ENCODE data around the gene VSIG8.

The VSIG8 gene

GRCh38 chr1:159857889-159858288, 4.6 kb downstream of the VSIG8 start:
- no peak for DNase-seq (ENCODE audit: low spot score)
- FAIRE-seq = no peak

- FAIRE-seq (no peak), DNase-seq (ENCODE audit: low spot score) (no peak)
These were observed 5.9 kb downstream of the VSIG8 start for GRCh38 chr1:159856576-159856975.

- FAIRE-seq = no peak
- no peak for DNase-seq (ENCODE audit: low spot score)
These were observed 6.7 kb downstream of the VSIG8 start for GRCh38 chr1:159855709-159856108.

- peak; percentile 63 for FAIRE-seq
- peak; percentile 89 for DNase-seq (ENCODE audit: low spot score)
These were observed 7.7 kb downstream of the VSIG8 start for GRCh38 chr1:159854693-159855192.

- DNase-seq (ENCODE audit: low spot score) = peak; percentile 74
- no peak for FAIRE-seq
These were observed 8.3 kb downstream of the VSIG8 start for GRCh38 chr1:159854116-159854692.

- FAIRE-seq (no peak), DNase-seq (ENCODE audit: low spot score) (no peak)
These were observed 8.9 kb downstream of the VSIG8 start for GRCh38 chr1:159853417-159854115.

GRCh38 chr1:159851407-159851806, 11.1 kb downstream of the VSIG8 start:
- DNase-seq (ENCODE audit: low spot score) (no peak), FAIRE-seq (peak; percentile 56)

- FAIRE-seq = peak; percentile 66
- DNase-seq (ENCODE audit: low spot score) = peak; percentile 22
These were observed 12.7 kb downstream of the VSIG8 start for GRCh38 chr1:159849626-159850366.

GRCh38 chr1:159848326-159848725, 14.1 kb downstream of the VSIG8 start:
- DNase-seq (ENCODE audit: low spot score) (no peak), FAIRE-seq (no peak)

- DNase-seq (ENCODE audit: low spot score) (no peak), FAIRE-seq (no peak)
These were observed 15.2 kb downstream of the VSIG8 start for GRCh38 chr1:159847231-159847630.

- FAIRE-seq (no peak), DNase-seq (ENCODE audit: low spot score) (no peak)
These were observed 16.5 kb downstream of the VSIG8 start for GRCh38 chr1:159845751-159846629.

- FAIRE-seq (no peak), DNase-seq (ENCODE audit: low spot score) (no peak)
These were observed 19.0 kb downstream of the VSIG8 start for GRCh38 chr1:159843459-159843858.

- FAIRE-seq (no peak), DNase-seq (ENCODE audit: low spot score) (no peak)
These were observed 20.7 kb downstream of the VSIG8 start for GRCh38 chr1:159841749-159842148.

- DNase-seq (ENCODE audit: low spot score) (no peak), FAIRE-seq (no peak)
These were observed 23.2 kb downstream of the VSIG8 start for GRCh38 chr1:159839116-159839849.

GRCh38 chr1:159838715-159839114, 23.7 kb downstream of the VSIG8 start:
- no peak for FAIRE-seq
- DNase-seq (ENCODE audit: low spot score) = no peak

- DNase-seq (ENCODE audit: low spot score) (no peak), FAIRE-seq (no peak)
These were observed 26.5 kb downstream of the VSIG8 start for GRCh38 chr1:159835862-159836525.

- FAIRE-seq (no peak), DNase-seq (ENCODE audit: low spot score) (no peak)
These were observed 27.1 kb downstream of the VSIG8 start for GRCh38 chr1:159835356-159835755.

- FAIRE-seq (no peak), DNase-seq (ENCODE audit: low spot score) (no peak)
These were observed 30.1 kb downstream of the VSIG8 start for GRCh38 chr1:159832309-159832708.

- DNase-seq (ENCODE audit: low spot score) = no peak
- FAIRE-seq = no peak
These were observed 30.9 kb downstream of the VSIG8 start for GRCh38 chr1:159831412-159832141.
